ENCODE results near the gene OBP2A.

Gene OBP2A

GRCh38 chr9:135582541-135582940 lies 36.6 kb downstream of the OBP2A start:
- TF ChIP-seq, protein P1, sequence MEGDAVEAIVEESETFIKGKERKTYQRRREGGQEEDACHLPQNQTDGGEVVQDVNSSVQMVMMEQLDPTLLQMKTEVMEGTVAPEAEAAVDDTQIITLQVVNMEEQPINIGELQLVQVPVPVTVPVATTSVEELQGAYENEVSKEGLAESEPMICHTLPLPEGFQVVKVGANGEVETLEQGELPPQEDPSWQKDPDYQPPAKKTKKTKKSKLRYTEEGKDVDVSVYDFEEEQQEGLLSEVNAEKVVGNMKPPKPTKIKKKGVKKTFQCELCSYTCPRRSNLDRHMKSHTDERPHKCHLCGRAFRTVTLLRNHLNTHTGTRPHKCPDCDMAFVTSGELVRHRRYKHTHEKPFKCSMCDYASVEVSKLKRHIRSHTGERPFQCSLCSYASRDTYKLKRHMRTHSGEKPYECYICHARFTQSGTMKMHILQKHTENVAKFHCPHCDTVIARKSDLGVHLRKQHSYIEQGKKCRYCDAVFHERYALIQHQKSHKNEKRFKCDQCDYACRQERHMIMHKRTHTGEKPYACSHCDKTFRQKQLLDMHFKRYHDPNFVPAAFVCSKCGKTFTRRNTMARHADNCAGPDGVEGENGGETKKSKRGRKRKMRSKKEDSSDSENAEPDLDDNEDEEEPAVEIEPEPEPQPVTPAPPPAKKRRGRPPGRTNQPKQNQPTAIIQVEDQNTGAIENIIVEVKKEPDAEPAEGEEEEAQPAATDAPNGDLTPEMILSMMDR (IDR thresholded peaks at IDR 0.05; ENCODE audit: extremely low read depth, missing control alignments): no peak
- DNase-seq (ENCODE audit: low spot score): no peak

DNA sequence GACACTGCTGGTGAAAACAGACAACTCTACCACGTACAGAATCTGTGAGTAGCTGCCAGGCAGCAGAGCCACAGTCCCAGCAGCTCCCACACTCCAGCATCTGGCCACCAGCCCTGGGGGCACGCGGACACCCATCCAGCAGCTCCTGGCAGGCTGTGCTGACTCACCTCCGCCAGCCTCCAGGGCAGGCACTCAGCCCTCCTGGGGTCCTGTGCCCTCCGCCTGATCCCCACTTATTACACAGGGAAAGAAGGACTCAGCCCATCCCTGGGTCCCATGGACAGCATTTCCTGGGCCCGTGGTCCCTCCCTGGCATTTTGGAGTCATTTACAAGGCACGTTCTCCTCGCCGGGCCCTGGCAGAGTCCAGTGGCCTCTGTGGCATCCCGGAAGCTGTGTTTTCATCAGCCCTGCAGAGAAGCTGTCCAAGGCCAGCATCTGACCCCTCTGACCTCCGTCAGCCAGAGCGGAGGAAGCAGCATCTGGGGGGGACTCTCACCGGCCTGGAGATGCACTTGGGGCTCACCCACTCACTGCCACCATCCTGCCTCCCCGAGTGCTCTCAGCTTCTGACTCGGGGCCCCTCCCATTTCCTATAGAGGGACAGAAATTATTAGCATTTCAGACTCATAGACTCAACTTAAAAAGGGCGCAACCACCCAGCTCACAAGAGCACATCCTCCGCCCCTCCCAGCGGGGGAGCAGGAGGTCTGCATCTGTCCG lies 37.2 kb downstream of the OBP2A start:
- TF ChIP-seq, protein P1 (IDR thresholded peaks at IDR 0.05; ENCODE audit: extremely low read depth, missing control alignments): no peak
- DNase-seq (ENCODE audit: low spot score): no peak

GRCh38 chr9:135583688-135584011 lies 37.7 kb downstream of the OBP2A start:
- TF ChIP-seq, protein P1 (IDR thresholded peaks at IDR 0.05; ENCODE audit: extremely low read depth, missing control alignments): no peak
- DNase-seq (ENCODE audit: low spot score): no peak

- TF ChIP-seq, protein P1 (IDR thresholded peaks at IDR 0.05; ENCODE audit: extremely low read depth, missing control alignments): no peak
These were observed 38.4 kb downstream of the OBP2A start for GRCh38 chr9:135584371-135584770.

GRCh38 chr9:135584934-135585333 lies 39.0 kb downstream of the OBP2A start:
- no peak for DNase-seq (ENCODE audit: low spot score)
- TF ChIP-seq, protein P1 (IDR thresholded peaks at IDR 0.05; ENCODE audit: extremely low read depth, missing control alignments): no peak

More at GRCh38 chr9:135584371-135584770, 38.4 kb downstream of the OBP2A start:
- DNase-seq (ENCODE audit: low spot score): no peak

DNA sequence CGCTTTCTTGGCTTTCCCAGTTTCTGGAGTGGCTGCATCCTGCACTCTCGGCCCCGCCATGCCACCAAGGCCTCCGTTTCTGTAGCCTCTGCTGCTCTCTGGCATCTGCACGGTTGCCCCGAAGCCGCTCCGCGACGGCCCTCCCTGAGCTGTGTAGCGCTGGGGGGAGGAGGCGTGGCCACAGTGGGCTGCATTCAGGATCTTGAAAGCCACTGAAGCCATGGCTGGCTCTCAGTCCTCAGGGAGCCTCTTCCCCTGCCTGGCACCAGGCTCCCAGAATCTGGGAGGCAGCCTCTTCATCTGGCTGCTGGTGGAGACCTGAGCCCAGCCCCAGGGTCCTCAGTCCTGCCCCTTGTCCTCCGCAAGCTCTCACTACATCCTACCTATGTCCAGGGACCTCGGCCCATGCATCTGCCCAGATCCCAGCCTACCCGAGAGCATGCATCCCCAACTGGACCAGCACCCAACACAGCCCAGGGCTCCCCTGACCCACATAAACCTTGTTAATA lies 40.7 kb downstream of the OBP2A start:
- no peak for DNase-seq (ENCODE audit: low spot score)
- TF ChIP-seq, protein P1 (IDR thresholded peaks at IDR 0.05; ENCODE audit: extremely low read depth, missing control alignments): no peak

DNA sequence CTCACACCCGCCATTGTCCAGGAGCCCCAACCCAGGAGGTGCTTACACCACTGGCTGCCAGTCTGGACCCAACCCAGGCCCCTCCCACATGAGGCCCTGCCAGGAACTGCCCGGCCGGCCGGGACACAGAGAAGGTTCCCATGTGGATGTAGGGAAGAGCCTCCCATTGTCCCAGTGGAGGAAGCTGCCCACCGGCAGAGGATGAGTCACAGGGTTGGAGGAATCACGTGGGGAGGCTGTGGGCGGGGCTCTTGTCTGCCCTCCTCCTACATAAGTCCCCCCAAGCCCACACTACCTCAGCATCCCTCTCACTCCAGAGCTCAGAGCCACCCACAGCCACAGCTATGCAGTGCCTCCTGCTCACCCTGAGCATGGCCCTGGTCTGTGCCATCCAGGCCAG lies 41.7 kb downstream of the OBP2A start:
- no peak for DNase-seq (ENCODE audit: low spot score)
- TF ChIP-seq, protein P1 (IDR thresholded peaks at IDR 0.05; ENCODE audit: extremely low read depth, missing control alignments): no peak

Measured in GM20000 (cell line).